ENCODE measurements around the gene WIPF2. TPM values are rescaled to one million over a fixed set of nuclear protein-coding genes. Genes with fewer than 3 reads are reported as not detected.
"Not testable (repeated sequence)": the region's sequence is repeated elsewhere in the genome, so short reads cannot be mapped to it uniquely, and the experiment has no call there.

Gene WIPF2
- total RNA-seq, 1 donor from 2014 or later: 64.1 TPM

GRCh38 chr17:40295488-40296436 lies 76.7 kb downstream of the WIPF2 start:
- no peak for DNase-seq (ENCODE audit: low spot score)

GRCh38 chr17:40297511-40297910 lies 78.4 kb downstream of the WIPF2 start:
- no peak for DNase-seq (ENCODE audit: low spot score)

GRCh38 chr17:40298726-40299125 lies 79.6 kb downstream of the WIPF2 start:
- no peak for DNase-seq (ENCODE audit: low spot score)

GRCh38 chr17:40299159-40299757 lies 80.2 kb downstream of the WIPF2 start:
- not testable (repeated sequence) for DNase-seq (ENCODE audit: low spot score)

GRCh38 chr17:40301315-40301714 lies 82.2 kb downstream of the WIPF2 start:
- no peak for DNase-seq (ENCODE audit: low spot score)

GRCh38 chr17:40303009-40303657 lies 84.0 kb downstream of the WIPF2 start:
- no peak for DNase-seq (ENCODE audit: low spot score)

- no peak for DNase-seq (ENCODE audit: low spot score)
Observed at GRCh38 chr17:40303708-40304551, 84.8 kb downstream of the WIPF2 start.

- DNase-seq (ENCODE audit: low spot score): not testable (repeated sequence)
Observed at GRCh38 chr17:40304552-40304863, 85.4 kb downstream of the WIPF2 start.

- DNase-seq (ENCODE audit: low spot score): not testable (repeated sequence)
Observed at GRCh38 chr17:40304866-40305265, 85.8 kb downstream of the WIPF2 start.

- no peak for DNase-seq (ENCODE audit: low spot score)
Observed at GRCh38 chr17:40306395-40306794, 87.3 kb downstream of the WIPF2 start.

- no peak for DNase-seq (ENCODE audit: low spot score)
Observed at GRCh38 chr17:40307001-40307730, 88.1 kb downstream of the WIPF2 start.

GRCh38 chr17:40307740-40308239 lies 88.7 kb downstream of the WIPF2 start:
- no peak for DNase-seq (ENCODE audit: low spot score)

- no peak for DNase-seq (ENCODE audit: low spot score)
Observed at GRCh38 chr17:40309031-40309948, 90.2 kb downstream of the WIPF2 start, which contains the start of gene RARA. Gene RARA, plus strand, starts transcription at chr17:40309180. Its CDS starts 22,039 bp downstream, at chr17:40331219.

GRCh38 chr17:40309949-40310510 lies 90.9 kb downstream of the WIPF2 start:
- DNase-seq (ENCODE audit: low spot score): no peak

- DNase-seq (ENCODE audit: low spot score): no peak
Observed at GRCh38 chr17:40310882-40311391, 91.8 kb downstream of the WIPF2 start.

GRCh38 chr17:40311575-40311974 lies 92.5 kb downstream of the WIPF2 start:
- no peak for DNase-seq (ENCODE audit: low spot score)

- no peak for DNase-seq (ENCODE audit: low spot score)
Observed at GRCh38 chr17:40312131-40312731, 93.1 kb downstream of the WIPF2 start.

GRCh38 chr17:40312893-40313667 lies 94.0 kb downstream of the WIPF2 start:
- DNase-seq (ENCODE audit: low spot score): no peak
